ENCODE measurements around the gene MT1A.

The MT1A gene

GRCh38 chr16:56629531-56629930 lies 8.9 kb upstream of the MT1A start:
- FAIRE-seq (no peak), DNase-seq (ENCODE audit: insufficient read length, low spot score) (no peak)

DNA sequence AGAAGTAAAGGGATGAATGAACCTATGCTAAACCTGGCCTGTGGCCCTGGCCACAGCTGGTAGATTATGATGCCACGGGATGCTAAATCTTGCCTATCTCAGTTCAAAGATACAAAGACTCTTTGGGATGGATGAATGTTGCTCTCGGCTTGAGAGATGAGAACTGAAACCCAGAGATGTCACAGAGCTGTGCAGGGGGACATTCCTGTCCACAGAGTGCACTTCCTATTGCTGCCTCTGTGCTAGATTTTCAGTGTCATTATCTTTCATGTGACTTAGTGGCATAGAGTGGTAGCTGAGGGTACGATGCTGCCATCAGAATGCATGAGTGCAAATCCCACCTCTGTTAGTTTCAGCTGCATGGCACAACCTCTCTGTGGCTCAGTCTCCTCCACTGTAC lies 8.3 kb upstream of the MT1A start:
- DNase-seq (ENCODE audit: insufficient read length, low spot score) (peak; percentile 62), FAIRE-seq (peak; percentile 86)

- DNase-seq (ENCODE audit: insufficient read length, low spot score) (no peak), FAIRE-seq (no peak)
Observed at GRCh38 chr16:56631197-56631596, 7.3 kb upstream of the MT1A start.

DNA sequence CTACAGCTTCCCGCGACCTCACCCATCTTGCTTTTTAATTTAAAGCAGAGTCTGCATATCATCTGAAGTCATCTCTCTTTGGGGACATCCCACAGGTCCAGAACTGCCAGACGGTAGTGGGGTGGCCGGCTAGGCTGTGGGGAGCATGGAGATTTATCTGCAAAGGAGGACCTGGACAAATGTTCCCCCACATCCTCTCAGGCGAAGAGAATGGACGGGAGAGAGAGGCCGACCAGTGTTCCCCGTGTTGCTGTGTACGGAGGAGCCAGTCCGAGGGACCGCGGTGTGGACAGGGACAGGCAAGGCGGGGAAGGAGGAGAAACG lies 6.7 kb upstream of the MT1A start:
- no peak for FAIRE-seq

GRCh38 chr16:56632156-56632847 lies 6.2 kb upstream of the MT1A start, which contains the start of gene MT1M:
Gene MT1M, plus strand, starts transcription at chr16:56632659. Its CDS starts 73 bp downstream, at chr16:56632732.
- FAIRE-seq (no peak), DNase-seq (ENCODE audit: insufficient read length, low spot score) (no peak)

More for the DNA sequence above, 6.7 kb upstream of the MT1A start:
- no peak for DNase-seq (ENCODE audit: insufficient read length, low spot score)

DNA sequence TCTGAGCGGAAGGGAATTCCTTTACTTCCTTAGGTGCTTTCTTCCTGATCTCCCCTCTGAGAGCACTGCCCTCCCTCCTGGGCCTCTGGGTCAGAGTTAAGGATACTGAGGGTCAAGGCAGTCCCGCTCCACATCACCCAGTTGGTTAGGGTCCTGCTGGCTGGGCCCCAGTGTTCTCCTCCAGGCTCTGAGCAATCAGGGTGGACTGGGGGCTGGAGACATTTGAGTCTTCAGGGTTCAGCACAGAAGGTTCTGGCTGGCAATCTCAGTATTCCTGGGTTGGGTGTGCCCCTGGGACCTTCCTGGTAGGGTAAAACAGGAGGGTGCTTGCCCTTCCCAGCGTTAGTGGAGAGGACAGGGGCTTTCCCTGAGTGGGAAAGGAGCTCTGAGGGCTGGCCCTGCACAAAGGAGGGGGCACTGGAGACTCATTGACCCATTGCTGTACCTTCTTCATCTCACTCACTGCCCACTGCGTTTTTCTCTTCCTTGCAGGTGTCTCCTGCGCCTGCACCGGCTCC lies 5.6 kb upstream of the MT1A start:
- DNase-seq (ENCODE audit: insufficient read length, low spot score) (no peak), FAIRE-seq (no peak)

DNA sequence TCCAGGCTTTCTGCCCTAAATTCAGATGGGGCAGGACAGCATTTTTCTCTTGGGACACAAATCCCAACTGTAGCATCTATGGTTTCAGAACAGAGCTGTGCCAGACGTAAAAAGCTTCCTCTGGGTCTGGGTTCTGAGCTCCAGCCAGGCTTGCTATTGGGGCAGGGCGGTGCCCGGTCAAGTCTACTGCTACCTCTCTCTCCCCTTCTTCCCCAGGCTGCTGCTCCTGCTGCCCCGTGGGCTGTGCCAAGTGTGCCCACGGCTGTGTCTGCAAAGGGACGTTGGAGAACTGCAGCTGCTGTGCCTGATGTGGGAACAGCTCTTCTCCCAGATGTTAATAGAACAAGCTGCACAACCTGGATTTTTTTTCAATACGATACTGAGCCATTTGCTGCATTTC lies 4.9 kb upstream of the MT1A start:
- FAIRE-seq, result no peak

GRCh38 chr16:56634715-56635440 lies 3.6 kb upstream of the MT1A start:
- no peak for DNase-seq (ENCODE audit: insufficient read length, low spot score)
- FAIRE-seq, result no peak

More for the DNA sequence above, 4.9 kb upstream of the MT1A start:
- no peak for DNase-seq (ENCODE audit: insufficient read length, low spot score)

DNA sequence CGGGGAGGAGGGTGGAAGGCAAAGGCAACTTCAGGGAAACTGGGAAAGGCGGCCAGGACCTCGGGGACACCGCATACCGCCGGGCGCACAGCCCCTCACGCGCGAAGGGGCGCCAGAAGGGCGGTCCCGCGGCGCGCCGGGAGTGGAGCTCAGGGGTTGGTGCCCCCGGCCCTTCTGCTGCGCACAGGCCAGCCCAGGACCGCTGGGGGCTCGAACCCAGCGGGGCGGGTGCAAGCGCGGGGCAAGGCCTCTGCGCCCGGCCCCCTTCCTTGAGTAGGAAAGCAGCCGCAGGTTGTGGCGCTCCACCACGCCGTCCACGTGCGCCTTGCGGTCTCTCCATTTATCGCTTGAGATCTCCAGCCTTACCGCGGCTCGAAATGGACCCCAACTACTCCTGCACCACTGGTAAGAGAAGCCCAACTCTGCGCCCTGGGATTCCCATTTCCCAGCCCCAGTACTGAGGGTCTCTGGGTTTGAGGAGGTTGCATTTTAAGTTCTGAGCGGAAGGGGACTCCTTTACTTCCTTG lies 3.0 kb upstream of the MT1A start:
- FAIRE-seq, result no peak
- no peak for DNase-seq (ENCODE audit: insufficient read length, low spot score)

DNA sequence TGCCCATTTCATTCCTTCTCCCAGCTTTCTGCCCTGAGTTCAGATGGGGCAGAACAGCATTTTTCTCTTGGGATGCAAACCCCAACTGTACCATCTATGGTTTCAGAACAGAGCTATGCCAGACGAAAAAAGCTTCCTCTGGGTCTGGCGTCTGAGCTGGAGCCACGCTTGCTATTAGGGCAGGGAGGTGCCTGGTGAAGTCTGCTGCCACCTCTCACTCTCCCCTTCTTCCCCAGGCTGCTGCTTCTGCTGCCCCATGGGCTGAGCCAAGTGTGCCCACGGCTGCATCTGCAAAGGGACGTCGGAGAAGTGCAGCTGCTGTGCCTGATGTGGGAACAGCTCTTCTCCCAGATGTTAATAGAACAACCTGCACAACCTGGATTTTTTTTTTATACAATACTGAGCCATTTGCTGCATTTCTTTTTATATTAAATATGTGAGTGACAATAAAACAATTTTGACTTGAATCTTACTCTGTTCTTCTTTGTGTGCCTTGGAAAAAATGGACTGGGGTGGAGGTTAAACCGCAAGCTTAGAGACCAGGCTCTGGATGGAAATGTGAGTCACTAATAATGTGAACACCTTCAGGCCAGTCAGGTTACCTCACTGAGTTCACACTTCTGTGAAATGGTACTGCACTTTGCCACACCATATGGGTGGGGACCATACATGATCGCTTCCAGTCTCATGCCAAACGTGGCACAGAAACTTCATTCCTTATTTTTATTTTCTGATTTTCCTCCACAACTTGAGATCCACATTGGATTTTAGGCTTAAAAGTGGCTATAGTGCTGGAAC lies 1.7 kb upstream of the MT1A start:
- DNase-seq (ENCODE audit: insufficient read length, low spot score), result no peak
- no peak for FAIRE-seq

- FAIRE-seq (no peak), DNase-seq (ENCODE audit: insufficient read length, low spot score) (no peak)
Observed at GRCh38 chr16:56639045-56639444, 579 bp downstream of the MT1A start.

- DNase-seq (ENCODE audit: insufficient read length, low spot score) (no peak), FAIRE-seq (no peak)
Observed at GRCh38 chr16:56640076-56640475, 1.6 kb downstream of the MT1A start.

DNA sequence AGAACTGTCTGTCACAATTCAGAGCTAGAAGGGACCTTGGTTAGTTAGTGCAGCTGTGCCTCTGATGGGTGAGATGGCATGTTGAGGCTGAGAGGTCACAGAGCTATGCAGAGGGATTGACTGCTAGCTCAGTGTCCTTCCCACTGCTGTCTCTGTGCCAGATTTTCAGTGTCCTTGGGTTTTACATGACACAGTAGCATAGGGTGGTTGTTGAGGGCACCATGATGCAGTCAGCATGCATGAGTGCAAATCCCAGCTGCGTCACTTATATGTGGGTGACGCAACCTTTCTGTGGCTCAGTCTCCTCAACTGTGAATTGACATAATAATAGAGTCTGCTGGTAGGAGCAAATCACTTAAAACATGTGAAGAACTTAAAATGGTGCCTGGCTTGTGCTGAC lies 2.7 kb downstream of the MT1A start:
- DNase-seq (ENCODE audit: insufficient read length, low spot score), result no peak
- no peak for FAIRE-seq

DNA sequence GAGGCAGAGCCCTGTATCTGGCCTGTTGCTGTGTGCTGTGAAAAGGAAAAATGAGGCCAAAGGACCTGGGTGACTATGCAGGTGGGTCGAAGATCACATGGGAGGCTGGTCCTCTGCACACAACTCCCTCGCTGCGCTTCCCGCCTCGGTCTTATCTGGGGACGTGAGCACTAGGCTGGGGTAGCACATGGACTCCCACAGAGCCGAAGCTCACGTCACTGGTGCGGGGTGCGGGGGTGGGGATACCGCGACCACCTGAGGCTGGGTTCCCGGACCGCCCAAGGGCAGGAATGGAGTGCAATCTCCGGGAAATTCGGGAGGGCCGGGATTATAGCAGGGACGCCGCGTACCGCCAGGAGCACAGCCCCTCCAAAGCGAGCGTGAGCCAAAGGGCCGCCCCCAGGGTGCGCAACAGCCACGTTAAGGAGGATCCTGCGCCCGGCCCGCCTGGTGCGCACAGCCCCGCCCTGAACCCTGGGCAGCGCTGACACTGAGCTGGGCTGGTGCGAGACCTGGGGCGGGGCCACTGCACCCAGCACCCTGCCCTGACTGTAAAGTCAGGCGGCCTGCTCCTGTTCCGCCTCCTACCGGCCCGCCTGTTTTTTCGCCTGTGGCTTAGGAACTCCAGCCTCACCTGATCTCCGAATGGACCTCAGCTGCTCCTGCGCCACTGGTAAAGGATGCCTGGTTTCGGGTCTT lies 4.8 kb downstream of the MT1A start:
- FAIRE-seq (no peak), DNase-seq (ENCODE audit: insufficient read length, low spot score) (peak; percentile 28)

GRCh38 chr16:56643833-56644232 lies 5.4 kb downstream of the MT1A start:
- DNase-seq (ENCODE audit: insufficient read length, low spot score), result no peak
- no peak for FAIRE-seq

DNA sequence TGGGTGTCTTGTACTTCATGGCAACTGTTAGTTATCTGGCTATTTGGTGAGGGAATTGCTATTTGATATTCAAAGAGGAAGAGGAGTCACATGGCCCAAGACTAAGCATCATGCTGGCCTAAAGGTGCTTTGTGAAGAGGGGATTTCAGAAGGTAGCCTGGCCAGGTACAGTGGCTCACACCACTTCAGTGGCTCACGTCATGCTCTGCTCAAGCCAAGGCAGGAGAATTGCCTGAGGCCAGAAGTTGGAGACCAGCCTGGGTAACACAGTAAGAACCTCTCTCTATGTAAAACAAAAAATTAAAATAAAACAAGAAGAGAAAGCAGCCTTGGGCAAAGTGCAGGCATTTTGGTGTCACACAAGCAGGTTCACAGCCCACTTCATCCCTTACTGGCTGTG lies 6.8 kb downstream of the MT1A start:
- no peak for DNase-seq (ENCODE audit: insufficient read length, low spot score)
- no peak for FAIRE-seq

- DNase-seq (ENCODE audit: insufficient read length, low spot score) (no peak), FAIRE-seq (no peak)
Observed at GRCh38 chr16:56645838-56646237, 7.4 kb downstream of the MT1A start.

DNA sequence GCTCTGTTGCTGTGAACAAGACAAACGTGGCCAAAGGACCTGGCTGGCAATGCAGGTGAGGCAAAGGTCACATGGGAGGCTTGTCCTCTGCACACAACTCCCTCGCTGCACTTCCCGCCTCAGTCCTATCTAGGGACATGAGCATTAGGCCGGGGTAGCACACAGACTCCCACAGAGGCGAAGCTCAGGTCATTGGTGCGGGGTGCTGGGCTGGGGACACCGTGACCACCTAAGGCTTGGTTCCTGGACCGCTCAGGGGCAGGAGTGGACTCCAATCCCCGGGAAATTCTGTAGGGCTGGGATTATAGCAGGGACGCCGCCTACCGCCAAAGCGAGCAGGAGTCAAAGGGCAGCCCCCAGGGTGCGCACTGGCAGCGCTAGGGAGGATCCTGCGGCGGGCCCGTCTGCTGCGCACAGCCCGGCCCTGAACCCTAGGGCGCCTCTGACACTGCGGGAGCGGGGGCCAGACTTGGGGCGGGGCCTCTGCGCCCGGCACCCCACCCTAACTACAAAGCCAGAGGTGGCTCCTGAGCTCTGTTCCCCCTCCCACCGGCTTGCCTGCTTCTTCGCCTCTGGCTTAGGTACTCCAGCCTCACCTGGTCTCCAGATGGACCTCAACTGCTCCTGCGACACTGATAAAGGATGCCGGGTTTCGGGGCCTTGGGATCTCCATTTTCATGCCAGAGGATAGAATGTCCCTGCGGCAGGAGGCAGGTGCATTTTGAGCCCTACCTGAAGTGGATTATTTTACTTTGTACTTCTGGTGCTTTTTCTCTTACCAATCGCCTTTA lies 9.4 kb downstream of the MT1A start:
- DNase-seq (ENCODE audit: insufficient read length, low spot score) (no peak), FAIRE-seq (no peak)

DNA sequence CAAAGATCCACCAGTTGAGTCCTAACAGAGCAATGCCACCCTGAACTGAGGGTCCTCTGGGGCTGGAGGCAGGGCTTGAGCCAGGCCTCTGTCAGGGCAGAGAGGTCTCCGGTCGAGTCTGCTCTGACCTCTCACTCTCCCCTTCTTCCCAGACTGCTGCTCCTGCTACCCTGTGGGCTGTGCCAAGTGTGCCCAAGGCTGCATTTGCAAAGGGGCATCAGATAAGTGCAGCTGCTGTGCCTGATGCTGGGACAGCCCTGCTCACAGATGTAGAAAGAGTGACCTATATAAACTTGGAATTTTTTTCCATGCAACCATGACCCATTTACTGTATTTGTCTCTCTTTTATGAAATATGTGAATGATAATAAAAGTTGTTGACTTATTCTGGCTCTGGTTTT lies 10.8 kb downstream of the MT1A start:
- DNase-seq (ENCODE audit: insufficient read length, low spot score) (no peak), FAIRE-seq (no peak)

DNA sequence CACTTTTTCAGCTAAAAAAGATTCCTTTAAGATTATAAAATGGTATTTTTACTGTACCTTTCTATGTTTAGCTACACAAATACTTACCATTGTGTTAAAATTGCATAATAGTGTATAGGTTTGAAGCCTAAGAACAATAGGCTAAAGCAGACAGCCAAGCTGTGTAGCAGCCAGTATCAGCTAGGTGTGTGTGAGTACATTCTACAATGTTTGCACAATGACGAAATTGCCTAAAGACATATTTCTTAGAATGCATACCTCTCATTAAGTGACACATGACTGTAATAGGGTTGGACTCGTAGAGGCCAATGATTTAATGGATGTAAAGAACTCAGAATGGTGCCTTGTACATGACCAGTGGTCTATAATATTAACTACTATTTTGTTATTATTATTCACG lies 11.4 kb downstream of the MT1A start:
- no peak for FAIRE-seq

More for the DNA sequence above, 11.4 kb downstream of the MT1A start:
- DNase-seq (ENCODE audit: insufficient read length, low spot score), result no peak

Data from GM19239 (cell line).